ENCODE measurements around the gene F5.

DNA sequence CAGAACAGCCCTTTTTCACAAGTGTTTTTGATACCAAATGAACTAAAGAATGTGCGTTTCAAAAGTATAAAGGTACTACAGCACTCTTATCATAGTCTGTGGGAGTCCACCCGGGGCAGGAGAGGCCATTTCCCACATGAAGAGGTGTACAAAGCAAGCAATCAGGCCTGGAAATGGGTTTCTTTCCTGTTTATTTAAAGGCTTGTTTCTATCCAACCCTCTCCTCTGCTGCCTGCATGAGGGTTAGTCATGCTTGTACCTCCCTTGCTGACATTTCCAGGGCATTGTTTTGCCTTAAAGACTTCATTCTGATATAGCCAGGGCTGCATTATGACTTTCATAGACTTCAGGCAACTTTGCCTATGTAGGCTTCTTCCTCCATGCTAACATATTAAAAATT is 32.1 kb upstream of the F5 start:
- TF ChIP-seq, protein P1, sequence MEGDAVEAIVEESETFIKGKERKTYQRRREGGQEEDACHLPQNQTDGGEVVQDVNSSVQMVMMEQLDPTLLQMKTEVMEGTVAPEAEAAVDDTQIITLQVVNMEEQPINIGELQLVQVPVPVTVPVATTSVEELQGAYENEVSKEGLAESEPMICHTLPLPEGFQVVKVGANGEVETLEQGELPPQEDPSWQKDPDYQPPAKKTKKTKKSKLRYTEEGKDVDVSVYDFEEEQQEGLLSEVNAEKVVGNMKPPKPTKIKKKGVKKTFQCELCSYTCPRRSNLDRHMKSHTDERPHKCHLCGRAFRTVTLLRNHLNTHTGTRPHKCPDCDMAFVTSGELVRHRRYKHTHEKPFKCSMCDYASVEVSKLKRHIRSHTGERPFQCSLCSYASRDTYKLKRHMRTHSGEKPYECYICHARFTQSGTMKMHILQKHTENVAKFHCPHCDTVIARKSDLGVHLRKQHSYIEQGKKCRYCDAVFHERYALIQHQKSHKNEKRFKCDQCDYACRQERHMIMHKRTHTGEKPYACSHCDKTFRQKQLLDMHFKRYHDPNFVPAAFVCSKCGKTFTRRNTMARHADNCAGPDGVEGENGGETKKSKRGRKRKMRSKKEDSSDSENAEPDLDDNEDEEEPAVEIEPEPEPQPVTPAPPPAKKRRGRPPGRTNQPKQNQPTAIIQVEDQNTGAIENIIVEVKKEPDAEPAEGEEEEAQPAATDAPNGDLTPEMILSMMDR (conservative IDR thresholded peaks at IDR 0.05; ENCODE audit: low read length) = no peak
- TF ChIP-seq EZH2phosphoT487 (IDR thresholded peaks at IDR 0.05; ENCODE audit: borderline replicate concordance, low read depth, low read length) = no peak

Data from OCI-LY7 (cell line).